HG03045 (cell line): Measurements from ENCODE around the gene NDUFB7.
A peak's percentile ranks its signal among the peaks of the same experiment; 100 is the strongest.
"Not testable (repeated sequence)": the region's sequence is repeated elsewhere in the genome, so short reads cannot be mapped to it uniquely, and the experiment has no call there.

Experiments used
- ATAC-seq: cut with Tn5 transposase; IDR thresholded peaks from one replicate; pipeline ENCODE4 v1.9.1; 2021; ENCODE audit warnings: mild to moderate bottlenecking, moderate library complexity; ENCODE audit not compliant: unreplicated experiment

The NDUFB7 gene

DNA sequence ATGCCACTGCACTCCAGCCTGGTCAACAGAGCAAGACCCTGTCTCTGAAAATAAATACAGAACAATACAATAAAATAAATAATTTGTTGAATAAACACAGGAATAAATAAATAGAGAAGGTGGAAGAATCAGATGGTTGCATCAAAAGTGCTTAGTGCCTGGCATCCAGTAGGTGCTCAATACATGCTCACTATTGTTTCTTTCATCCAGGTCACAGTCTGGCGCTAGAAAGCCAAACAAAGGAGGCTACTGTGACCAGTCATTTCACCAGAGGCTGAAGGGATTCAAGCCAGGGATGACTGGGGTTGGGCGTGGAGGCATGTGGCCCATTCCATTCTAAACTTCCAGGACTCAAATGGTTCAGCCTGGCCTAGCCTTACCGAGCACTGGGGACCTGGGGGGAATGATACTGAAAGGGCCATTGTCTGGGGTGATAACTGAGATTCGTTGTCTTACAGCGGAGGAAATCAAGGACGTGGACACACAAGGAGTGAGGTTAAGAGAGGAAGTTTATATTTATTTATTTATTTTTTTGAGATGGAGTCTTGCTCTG is 3.6 kb upstream of the NDUFB7 start:
- ATAC-seq, result no peak

DNA sequence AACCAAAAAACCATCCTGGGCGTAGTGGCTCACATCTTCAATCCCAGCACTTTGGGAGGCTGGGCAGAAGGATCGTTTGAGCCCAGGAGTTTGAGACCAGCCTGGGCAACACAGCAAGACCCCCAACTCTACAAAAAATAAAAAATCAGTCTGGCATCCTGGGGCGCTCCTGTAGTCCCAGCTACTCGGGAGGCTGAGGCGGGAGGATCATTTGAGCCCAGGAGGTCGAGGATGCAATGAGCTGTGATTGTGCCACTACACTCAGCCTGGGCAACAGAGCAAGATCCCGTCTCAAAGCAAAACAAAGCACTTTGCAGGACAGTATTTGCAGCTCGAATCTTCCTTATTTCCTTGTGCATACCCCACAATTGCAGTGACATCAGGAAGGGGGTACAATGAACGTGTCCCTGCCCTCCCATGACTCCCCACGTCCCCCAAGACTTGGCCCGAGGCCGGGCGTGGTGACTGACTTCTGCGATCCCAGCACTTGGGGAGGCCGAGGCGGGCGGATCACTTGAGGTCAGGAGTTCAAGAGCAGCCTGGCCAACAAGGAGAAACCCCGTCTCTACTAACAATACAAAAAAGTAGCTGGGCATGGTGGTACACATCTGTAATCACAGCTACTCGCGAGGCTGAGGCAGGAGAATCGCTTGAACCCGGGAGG is 870 bp downstream of the NDUFB7 start:
- ATAC-seq, result no peak

DNA sequence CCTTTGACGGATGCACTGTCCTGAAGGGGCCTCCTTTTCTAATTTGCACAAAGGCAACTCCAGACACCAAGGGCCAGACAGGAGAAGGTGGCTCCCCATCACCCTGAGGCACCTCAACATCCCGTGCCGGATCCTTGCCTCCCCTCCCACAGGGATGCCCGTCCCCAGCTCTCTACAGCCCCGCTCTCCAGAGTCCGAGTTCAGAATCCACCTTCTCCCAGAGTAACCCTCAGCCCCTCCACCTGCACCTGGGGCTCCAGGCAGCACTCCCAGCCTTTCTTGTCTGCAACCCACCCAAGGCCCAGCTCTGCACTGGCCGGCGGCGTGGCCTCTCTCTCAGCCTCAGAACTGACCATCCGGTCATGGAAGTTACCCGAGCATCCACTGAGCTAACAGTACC is 4.8 kb downstream of the NDUFB7 start:
- ATAC-seq, result no peak

DNA sequence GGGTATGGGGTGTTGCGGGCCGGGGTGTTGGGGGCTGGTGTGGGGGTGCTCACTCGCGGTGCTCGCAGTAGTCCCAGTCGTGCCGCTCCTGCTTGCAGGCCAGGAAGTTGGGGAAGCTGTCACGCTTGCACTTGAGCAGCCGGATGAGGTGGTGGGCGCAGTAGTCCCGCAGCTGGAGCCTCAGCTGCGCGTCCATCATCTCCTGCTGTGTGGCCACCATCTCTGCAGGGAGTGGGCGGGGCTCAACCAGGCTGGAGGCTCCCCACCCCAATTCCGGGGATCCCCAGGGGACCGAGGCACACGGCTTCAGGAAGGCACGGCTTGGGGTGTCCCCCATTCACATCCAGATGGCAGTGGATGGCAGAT is 5.2 kb downstream of the NDUFB7 start:
- ATAC-seq, result no peak

DNA sequence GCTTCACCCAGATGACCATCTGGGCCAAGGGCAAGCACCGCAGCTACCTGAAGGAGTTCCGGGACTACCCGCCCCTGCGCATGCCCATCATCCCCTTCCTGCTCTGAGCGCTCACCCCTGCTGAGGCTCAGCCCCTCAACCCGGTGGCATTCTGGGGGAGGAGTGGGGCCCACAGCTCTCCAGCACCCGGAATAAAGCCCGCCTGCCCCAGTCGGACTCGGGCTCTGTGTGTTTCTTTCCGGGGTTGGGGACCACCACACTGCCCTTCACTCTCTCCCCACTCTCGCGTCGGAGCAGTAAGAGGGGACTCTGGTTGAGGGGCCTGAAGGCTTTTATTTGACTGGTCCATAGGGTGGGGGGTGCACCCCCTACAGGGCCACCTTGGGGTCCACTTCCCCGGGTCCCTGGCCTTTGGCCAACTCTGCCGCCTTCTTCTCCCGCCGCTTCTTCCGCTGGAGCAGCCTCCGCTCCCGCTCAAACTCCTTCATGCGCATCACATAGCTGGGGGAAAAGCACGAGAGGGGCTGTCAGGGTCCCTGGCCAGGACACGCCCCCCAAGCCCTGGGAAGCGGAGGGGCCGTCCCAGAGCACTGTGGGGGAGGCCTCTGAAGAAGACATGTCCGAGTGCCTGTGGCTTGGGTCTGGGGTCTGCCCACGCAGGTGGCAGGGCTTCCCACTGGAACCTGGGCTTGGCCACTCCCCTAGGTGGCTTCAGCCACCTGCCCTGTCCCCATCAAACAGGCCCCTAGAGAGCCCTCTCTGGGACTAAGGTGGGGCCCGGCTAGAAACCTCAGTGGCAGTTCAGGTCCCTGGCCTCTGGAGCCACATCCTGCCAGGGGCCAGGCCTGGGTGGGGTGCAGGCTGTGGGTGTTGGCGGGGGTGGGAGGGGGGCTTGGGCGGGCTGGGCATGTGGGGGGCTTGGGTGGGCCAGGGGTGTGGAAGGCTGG is 5.8 kb downstream of the NDUFB7 start:
- ATAC-seq, result no peak

DNA sequence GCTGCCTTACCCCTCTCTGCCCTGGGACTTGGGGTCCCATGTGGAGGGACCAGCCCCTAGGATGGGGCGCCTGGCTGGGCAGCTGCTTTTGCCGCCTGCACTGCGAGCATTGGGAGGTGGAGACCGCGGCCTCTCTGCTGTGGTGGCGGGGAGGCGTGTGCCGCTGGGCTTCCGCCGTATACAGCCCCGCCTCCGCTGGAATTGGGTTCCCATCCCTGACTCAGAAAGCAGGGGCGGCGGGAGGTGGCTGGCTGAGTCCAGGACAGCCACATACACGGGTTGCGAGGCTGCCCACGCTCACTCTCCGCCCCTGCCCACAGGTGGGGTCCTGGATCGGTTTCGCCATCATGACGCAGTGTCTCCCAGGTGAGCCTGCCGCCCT is 6.6 kb downstream of the NDUFB7 start:
- ATAC-seq, result no peak

DNA sequence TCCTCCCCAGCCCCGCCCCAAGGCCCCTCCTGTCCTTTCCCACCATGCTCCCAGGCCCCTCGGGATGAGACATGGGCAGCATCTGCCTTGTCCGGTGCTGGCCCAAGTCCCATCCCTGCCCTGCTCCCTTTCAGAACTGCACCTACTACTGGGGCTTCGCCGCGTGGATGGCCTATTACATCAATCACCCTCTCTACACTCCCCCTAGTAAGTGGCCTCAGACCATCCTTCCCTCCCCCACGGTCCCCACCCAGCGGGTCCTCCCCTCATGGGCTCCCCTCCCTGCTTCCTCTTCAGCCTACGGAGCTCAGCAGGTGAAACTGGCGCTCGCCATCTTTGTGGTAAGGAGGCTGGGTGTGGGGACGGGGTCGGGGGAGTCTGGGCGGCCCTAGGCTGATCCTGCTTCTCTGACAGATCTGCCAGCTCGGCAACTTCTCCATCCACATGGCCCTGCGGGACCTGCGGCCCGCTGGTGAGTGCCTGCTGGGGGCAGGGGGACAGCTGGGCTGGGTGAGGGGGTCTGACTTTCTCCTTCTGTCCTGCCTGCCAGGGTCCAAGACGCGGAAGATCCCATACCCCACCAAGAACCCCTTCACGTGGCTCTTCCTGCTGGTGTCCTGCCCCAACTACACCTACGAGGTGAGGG is 7.1 kb downstream of the NDUFB7 start:
- ATAC-seq, result not testable (repeated sequence)

DNA sequence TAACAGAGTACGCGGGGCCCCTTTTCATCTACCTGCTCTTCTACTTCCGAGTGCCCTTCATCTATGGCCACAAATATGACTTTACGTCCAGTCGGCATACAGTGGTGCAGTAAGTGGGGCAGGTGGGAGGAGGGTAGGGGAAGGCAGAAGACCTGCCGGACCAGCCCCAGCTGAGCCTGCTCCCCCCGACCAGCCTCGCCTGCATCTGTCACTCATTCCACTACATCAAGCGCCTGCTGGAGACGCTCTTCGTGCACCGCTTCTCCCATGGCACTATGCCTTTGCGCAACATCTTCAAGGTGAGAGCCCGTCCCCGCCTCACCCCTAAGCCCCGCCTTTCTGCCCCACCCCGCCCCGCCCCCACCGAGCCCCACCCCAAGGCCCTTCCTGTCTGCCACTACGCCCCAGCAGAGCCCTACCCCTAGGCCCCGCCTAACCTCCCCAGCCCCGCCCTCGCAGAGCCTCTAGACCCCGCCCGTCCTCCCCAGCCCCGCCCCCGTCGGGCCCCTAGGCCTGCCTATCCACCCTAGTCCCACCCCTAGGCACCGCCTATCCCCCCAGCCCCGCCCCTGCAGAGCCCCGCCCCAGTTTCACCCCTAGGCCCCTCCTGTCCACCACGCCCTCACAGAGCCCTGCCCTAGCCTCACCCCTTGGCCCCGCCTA is 7.7 kb downstream of the NDUFB7 start:
- no peak for ATAC-seq

DNA sequence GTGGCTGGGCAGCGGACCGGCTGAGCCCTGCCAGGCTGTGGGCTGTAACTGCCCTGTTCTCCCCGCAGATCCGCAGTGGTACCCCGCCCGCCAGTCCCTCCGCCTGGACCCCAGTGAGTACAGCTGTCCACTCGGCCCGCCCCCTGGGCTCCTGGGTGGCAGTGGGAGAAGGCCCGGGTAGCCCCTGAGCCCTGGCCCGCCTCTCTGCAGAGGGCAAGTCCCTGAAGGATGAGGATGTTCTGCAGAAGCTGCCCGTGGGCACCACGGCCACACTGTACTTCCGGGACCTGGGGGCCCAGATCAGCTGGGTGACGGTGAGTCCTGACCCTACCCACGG is 8.3 kb downstream of the NDUFB7 start:
- no peak for ATAC-seq

DNA sequence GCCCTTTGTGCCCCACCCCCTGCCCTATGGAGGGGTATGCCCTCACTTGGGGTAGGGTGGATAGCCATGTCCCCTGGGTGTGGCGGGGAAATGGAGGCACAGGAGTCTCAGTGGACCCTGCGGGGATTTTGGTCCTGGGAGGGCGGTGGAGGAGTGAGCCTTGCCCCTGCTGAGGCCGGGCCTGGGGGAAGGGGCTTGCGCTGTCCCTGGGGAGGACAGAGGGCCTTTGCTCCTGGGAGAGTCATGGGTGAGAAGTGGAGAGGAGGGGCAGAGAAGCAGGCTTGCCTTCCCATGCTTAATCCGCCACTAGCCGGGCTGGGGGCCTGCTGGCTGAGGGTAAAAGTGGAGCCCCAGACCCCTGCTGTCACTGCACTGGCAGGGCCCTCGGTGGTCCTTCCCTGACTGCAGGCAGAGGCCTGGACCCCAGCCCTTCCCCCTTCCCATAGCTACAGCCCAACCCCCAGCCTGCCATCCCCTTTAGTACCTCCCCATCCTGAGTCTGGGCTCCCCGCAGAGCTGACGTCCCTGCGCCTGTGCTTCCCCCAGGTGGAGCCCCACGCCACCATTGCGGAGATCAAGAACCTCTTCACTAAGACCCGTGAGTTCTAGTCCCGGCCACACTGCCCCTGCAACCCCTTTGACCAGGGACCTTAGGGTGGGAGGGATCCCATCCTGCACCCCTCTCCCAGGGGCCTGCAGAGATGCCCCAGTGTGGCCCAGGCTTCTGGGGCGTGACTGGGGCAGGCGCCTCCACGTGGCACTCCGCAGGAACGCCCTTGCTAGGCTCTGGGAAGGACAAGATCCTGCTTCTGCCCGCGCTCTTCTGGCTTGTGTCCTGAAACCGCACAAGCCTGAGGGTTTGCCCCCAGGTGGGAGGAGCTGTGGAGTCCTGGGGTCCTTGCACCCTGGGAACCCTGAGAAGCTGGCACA is 8.9 kb downstream of the NDUFB7 start:
- ATAC-seq, result no peak

DNA sequence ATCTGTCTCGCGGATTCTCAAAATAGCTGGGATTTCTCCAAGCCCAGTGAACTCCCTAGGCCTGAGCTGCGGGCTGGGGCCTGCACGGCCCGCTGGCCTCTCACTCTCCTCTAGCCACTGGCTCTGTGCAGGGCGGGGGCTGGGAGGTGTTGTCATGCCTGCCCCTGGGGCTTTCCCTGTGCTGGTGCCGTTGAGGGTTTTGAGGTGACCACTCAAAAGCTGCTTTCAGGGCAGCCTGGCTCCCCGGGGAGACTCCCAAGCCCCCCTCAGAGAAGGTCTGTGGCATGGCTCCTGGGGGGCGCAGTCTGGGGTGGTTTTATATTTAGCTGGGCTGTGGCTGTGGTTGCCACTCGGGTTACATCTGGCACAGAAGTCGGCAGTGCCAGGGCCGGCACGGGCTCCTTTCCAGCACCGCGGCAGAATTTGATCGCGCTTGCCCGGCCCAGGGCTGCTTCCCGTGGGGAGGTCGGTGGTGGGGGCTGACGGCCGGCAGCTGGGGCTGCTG is 10.0 kb downstream of the NDUFB7 start:
- no peak for ATAC-seq

DNA sequence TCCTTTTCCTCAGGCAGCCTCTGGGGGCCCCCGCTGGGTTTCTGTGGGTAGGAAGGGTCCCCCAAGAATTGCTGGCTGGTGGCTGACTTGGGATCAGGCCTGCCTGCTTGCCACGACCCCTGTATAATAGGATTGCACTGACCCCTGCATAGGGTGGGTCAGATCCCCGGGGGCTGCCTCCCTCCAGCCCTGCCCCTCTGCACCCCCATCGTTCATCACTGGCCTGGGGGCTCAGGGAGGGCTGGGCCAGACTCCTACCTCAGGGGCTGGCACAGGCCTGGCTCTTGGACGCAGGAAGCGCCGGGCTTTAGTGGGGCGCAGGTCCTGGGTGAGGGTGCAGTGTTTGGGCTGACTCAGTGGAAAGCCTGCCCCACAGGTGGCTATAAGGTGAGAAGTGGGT is 10.6 kb downstream of the NDUFB7 start:
- ATAC-seq, result no peak

DNA sequence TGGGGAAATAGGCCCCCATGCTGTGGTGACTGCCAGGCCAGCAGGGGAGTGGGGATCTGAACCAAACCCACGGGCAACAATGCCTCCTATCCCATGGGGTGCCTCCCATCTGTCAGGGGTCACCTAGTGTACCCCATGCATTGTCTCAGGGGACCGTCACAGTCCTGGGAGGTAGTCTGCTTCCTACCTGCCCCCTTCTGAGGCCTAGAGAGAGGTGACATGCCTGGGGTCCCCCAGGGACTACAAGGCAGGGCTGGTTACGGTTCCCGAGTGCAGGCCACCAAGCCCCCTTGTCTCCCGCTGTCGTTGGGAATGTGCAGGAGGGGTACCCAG is 11.1 kb downstream of the NDUFB7 start:
- no peak for ATAC-seq

DNA sequence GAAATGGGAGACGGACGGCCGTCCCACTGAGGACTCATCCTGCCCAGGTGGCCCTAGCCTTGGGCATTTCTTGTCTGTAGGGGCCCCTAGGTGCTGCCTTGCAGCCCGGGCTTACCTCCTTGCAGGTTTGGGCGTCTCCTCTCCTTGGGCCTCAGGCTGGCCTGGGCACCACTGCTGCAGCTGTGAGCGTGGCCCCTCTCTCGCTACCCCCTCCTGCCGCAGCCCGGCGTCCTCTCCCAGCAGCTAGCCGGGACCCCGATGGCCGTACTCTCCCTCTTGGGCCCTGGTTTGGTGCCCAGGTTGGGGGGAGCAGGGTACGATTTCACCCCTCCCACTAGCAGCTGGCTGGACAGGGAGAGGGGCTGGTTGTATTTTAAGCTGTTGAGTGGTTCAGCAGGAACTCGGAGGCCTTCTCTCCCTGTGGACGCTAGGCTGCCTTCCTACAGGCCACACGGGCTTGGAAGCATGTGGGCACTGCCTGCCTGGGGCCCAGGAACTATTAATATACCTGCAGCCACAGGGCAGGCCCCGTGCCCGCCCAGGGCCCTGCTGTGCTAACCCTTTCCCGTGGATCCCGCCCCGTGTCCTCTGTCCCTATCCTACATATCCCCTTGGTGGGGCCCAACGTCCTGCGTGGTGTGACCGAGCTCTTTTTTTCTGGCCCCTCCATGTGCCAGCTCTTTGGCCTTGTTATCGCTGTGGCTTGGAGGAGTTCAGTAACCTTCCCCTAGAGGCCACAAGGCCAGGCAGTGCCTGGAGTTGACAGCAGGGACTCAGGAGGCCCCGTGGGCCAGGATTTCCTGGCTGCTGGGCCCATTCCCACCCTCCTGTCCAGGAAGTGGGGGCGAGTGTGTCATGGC is 11.7 kb downstream of the NDUFB7 start:
- ATAC-seq, result no peak

DNA sequence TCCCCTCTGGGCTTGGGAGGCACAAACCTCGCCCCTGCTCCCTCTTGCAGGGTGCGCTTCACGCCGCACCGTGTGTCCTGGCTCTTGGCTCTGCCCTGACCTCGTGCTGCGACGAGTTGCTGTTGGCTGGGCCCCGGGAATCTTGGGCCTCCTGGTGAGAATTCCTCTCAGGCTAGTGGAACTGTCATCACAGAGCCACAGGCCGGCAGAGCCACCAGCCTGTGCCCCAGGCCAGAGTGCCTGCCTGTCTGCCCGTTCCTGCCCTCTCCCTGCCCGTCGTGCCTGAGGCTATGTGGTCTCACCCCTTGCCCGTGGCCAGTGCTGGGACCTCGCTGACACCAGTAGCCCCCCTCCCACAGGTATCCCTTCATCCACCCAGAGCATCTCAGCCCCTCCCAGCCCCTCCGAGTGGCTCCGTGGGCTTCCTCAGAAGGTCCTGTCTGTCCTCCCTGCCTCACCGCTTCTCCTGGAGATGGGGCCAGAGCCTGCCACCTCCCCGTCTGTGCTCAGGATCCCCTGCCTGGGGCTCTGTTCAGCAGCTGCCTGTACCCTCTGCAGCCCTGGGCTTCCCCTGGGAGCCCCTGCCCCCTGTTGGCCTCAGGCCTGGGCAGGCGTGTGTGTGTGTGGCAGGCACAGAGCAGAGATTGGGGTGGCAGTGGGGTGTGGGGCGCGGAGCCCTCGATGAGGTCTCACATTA is 13.3 kb downstream of the NDUFB7 start:
- ATAC-seq, result no peak

DNA sequence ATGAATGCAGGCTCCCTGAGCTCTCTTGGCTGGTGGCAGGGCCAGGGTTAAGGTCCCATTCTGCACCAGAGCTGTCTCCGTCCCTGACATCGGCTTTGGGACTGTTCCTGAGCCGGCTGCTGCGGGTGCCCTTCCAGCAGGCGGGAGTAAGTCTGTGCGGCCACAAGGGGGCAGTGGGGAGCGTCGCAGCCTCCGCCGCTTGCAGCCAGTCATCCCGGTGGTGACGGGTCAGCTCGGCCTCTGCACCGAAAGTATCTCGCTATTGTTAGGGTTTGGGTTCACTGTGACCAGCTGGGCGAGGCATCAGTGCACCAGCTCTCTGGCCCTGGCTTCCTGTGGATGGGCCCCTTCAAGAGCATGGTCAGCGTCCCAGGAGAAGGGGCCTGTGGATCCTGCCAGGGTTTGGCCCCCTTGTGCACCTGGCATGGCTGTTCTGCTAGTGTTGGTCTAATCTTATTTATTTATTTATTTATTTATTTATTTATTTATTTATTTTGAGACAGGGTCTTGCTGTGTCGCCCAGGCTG is 15.1 kb downstream of the NDUFB7 start:
- ATAC-seq, result peak; percentile 52

DNA sequence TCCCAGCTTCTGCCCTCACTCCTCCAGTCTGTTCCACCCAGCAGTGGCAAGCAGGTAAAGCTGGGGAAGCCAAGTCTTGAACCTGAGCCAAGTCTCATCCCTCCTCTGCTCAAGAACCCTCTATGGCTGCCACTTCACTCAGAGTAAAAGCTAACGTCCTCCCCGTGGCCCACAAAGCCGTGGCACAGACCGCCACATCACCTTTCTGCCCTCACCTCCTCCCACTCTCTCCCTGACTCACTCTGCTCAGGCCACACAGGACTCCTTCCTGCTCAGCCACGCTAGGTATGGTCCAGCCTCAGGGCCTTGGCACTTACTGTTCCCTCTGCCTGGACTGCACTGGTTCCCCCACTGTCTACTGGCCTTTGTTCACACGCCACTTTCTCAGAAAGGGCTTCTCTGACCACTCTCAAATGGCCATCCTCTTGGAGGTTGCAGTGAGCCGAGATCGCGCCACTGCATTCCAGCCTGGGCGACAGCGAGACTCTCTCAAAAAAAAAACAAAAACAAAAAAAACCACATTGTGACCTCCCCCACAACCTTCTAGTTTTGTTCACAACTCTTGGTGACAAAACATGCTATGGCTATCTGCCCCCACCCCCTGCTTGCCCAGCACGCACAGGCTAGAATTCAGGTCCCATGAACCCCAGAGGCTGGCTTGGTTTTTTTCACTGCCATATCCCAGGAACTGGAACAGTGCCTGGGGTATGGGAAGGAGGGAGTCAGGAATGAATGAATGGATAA is 15.8 kb downstream of the NDUFB7 start:
- ATAC-seq, result no peak

DNA sequence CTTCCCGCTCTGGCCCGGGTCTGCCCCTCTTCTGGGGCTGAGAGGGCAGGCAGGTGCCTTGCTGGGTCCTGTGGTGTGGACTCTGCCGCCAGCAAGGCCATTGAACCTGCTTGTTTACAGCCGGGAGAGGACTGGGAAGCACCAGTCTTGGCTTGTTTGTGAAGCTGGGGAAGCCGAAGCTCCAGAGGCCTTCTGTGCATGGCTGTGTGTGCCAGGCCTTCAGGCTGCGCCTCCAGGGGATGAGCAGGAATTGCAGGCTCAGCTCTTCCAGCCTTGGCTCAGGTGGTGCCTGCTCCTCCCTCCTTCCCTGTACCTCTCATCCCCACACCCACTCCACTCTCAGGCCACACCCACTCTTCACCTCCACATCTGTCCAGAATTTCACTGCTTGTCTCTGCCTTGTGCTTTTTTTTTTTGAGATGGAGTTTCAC is 17.5 kb downstream of the NDUFB7 start:
- no peak for ATAC-seq
